ENCODE results near the gene PRTN3. TPM values are rescaled to one million over a fixed set of nuclear protein-coding genes. Genes with fewer than 3 reads are reported as not detected.

Gene PRTN3
- total and polyA plus RNA-seq, 2 of the 4 experiments (the other 2 are of a cell fraction), result not detected

DNA sequence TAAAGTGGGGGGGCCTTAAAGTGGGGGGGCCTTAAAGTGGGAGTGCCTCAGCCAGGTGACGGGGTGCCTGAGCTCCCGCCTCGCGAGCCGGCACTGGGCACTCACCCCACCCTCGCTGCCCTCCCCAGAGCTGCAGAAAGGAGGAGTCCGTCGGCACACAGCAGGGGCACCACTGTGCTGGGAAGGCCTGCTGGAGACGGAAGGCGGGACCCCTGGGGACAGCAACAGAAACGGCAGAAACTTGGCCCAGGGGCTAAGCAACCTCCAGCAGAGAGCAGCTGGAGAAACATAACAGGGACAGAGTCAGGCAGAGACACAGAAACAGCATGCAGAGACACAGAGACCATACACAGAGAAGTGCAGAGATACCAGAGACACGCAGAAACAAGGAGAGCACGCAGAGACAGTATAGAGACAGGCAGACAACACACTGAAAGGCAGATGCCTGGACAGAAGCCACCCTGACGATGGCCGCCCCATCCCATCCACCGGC lies 26.5 kb downstream of the PRTN3 start:
- intact Hi-C loops (cut with micrococcal nuclease), result loop anchor here (5.0 to 10.0 kb wide), 3 partner anchors 45 to 203 kb away; partner anchors contain the start of genes R3HDM4, RNF126 and WDR18

More for the DNA sequence above, 26.5 kb downstream of the PRTN3 start:
- CTCF ChIA-PET, result no interaction called here
- Histone ChIP-seq H3K56ac (ENCODE audit: extremely low read depth, insufficient read depth, low read length) (no peak overlapping the region), H3K14ac (replicated peaks; ENCODE audit: low read depth, low read length) (no peak overlapping the region), H4K5ac (ENCODE audit: low read depth, low read length) (no peak overlapping the region), H3K23ac (ENCODE audit: low read depth, low read length) (no peak overlapping the region), H3K9me1 (ENCODE audit: insufficient read depth, low read length) (no peaks in the 10 kb centered on the region; the same call in 1 of the 2 replicates), H3K4me3 (ENCODE audit: insufficient read depth, low read depth, low read length) (no peak overlapping the region), H2AK9ac (replicated peaks; ENCODE audit: low read depth, low read length, poor library complexity) (peak overlapping the region; percentile 72), H2BK5ac (ENCODE audit: low read depth, low read length, poor library complexity, severe bottlenecking) (no peak overlapping the region), H3K79me1 (ENCODE audit: low read depth in 1 of 2, low read length in 2 of 2) (peaks cover 7 to 22% of the 10 kb centered on the region in 2 experiments; a peak in 2 of 4 replicates), H3K9ac (ENCODE audit: low read depth, low read length) (no peak overlapping the region), H2AFZ (replicated peaks; ENCODE audit: low read length, poor library complexity) (no peak overlapping the region), H3K4me1 (ENCODE audit: control insufficient read depth, insufficient read depth, low read length) (peaks cover 22% of the 10 kb centered on the region), H3K27ac (ENCODE audit: insufficient read depth, low read length) (no peak overlapping the region), H4K8ac (ENCODE audit: low read depth in 2 of 2, low read length in 2 of 2) (peak overlapping the region in 1 of 2 experiments; percentile 39; a peak in 1 of 4 replicates), H2BK20ac (ENCODE audit: low read depth, low read length) (no peak overlapping the region), H2BK120ac (ENCODE audit: low read depth, low read length) (no peak overlapping the region), H4K20me1 (ENCODE audit: insufficient read depth, low read length) (peaks cover 16% of the 10 kb centered on the region), H4K91ac (ENCODE audit: insufficient read depth, low read depth, low read length) (no peak overlapping the region), H3K9me3 (ENCODE audit: control insufficient read depth, insufficient read depth, low read length) (no peaks in the 10 kb centered on the region), H3K27me3 (ENCODE audit: control insufficient read depth, insufficient read depth, low read length) (no peaks in the 10 kb centered on the region), H2AK5ac (ENCODE audit: low read depth, low read length) (peak overlapping the region; percentile 21; the same call in 1 of the 2 replicates), H3K18ac (ENCODE audit: low read depth, low read length) (no peak overlapping the region), H3K4ac (ENCODE audit: low read depth, low read length) (no peak overlapping the region), H2BK15ac (ENCODE audit: low read depth, low read length) (no peak overlapping the region), H3K4me2 (ENCODE audit: low read depth, low read length) (no peak overlapping the region), H3K36me3 (ENCODE audit: control insufficient read depth, insufficient read depth, low read length) (peaks cover 16% of the 10 kb centered on the region)
- no peak for DNase-seq
- TF ChIP-seq RCOR1 (IDR thresholded peaks at IDR 0.05; ENCODE audit: insufficient replicate concordance, low read length) (no peak), NFE2L2 (IDR thresholded peaks at IDR 0.05; ENCODE audit: low read depth, low read length) (no peak), RAD21 (IDR thresholded peaks at IDR 0.05; ENCODE audit: low read length) (no peak), RFX5 (IDR thresholded peaks at IDR 0.05; ENCODE audit: low read depth, low read length) (no peak), SMC3 (IDR thresholded peaks at IDR 0.05; ENCODE audit: low read depth, low read length) (no peak), FOS (IDR thresholded peaks at IDR 0.05; ENCODE audit: low read depth, low read length) (no peak), BHLHE40 (IDR thresholded peaks at IDR 0.05; ENCODE audit: low read depth, low read length) (no peak), MAZ (IDR thresholded peaks at IDR 0.05; ENCODE audit: borderline replicate concordance, low read depth, low read length) (no peak), MXI1 (IDR thresholded peaks at IDR 0.05; ENCODE audit: borderline replicate concordance, low read depth, low read length) (no peak), MAFK (IDR thresholded peaks at IDR 0.05; ENCODE audit: low read depth, low read length) (no peak)
- TF ChIP-seq, protein P1, sequence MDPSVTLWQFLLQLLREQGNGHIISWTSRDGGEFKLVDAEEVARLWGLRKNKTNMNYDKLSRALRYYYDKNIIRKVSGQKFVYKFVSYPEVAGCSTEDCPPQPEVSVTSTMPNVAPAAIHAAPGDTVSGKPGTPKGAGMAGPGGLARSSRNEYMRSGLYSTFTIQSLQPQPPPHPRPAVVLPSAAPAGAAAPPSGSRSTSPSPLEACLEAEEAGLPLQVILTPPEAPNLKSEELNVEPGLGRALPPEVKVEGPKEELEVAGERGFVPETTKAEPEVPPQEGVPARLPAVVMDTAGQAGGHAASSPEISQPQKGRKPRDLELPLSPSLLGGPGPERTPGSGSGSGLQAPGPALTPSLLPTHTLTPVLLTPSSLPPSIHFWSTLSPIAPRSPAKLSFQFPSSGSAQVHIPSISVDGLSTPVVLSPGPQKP (IDR thresholded peaks at IDR 0.05; ENCODE audit: borderline replicate concordance, low read depth, low read length), result no peak
- 91% methylated on average over 8 of the region's 16 CpGs; no CpG with 5 or more reads in 1 of the 2 experiments for WGBS, 2 experiments (ENCODE audit: extremely low coverage in 2 of 2, insufficient read length in 1 of 2)
- no peak for ATAC-seq (ENCODE audit: low read depth)
- no TSS peak for BruUV-seq (replicated peaks)
- in situ Hi-C loops (cut with MboI; ENCODE audit: low sequenced_read_pairs), result no loop called here
- POLR2A ChIA-PET (ENCODE audit: unreplicated experiment), result no interaction called here
- dilution Hi-C loops (cut with HindIII; ENCODE audit: low sequenced_read_pairs, unreplicated experiment), result no loop called here
